Osteoblast (primary cell): ENCODE data around the gene SLC39A7. TPM values are rescaled to one million over a fixed set of nuclear protein-coding genes. Genes with fewer than 3 reads are reported as not detected.

ENCODE experiments used
- DNase-seq: peaks from one replicate; pipeline ENCODE4 v3.0.0; 2011; ENCODE audit warnings: low spot score, mixed read lengths; ENCODE audit not compliant: insufficient read length; ENCODE audit errors: missing footprints
- H2AFZ ChIP-seq: 2 replicates; pipeline ENCODE4 v1.6.0; 2011; ENCODE audit warnings: mild to moderate bottlenecking, low read length
- H3K27ac ChIP-seq: 2 replicates; pipeline ENCODE4 v1.5.1; 2011; ENCODE audit warnings: mild to moderate bottlenecking, low read depth, low read length, moderate library complexity
- H3K27me3 ChIP-seq: 2 replicates; pipeline ENCODE4 v1.6.0; 2012; ENCODE audit warnings: mild to moderate bottlenecking, control low read depth, inconsistent platforms, low read length, moderate library complexity; ENCODE audit not compliant: insufficient read depth
- H3K36me3 ChIP-seq: 2 replicates; pipeline ENCODE4 v1.5.1; 2011; ENCODE audit warnings: mild to moderate bottlenecking, low read length, control low read depth, moderate library complexity; ENCODE audit not compliant: insufficient read depth
- H3K4me1 ChIP-seq: 2 replicates; pipeline ENCODE4 v1.5.1; 2011; ENCODE audit warnings: mild to moderate bottlenecking, low read length, control low read depth, moderate library complexity; ENCODE audit not compliant: insufficient read depth
- H3K4me2 ChIP-seq: 2 replicates; pipeline ENCODE4 v1.6.0; 2011; ENCODE audit warnings: mild to moderate bottlenecking, low read length; ENCODE audit not compliant: insufficient read depth
- H3K4me3 ChIP-seq: fragments of 200-600 bp; sonication (generic); 3 replicates; pipeline ENCODE4 v1.5.1; 2012; ENCODE audit warnings: mild to moderate bottlenecking, low read length, inconsistent platforms; ENCODE audit not compliant: insufficient read depth
- H3K79me2 ChIP-seq: 2 replicates; pipeline ENCODE4 v1.6.0; 2012; ENCODE audit warnings: mild to moderate bottlenecking, low read length, control low read depth, inconsistent platforms; ENCODE audit not compliant: insufficient read depth
- H3K9me3 ChIP-seq: 2 replicates; pipeline ENCODE4 v1.5.1; 2011; ENCODE audit warnings: low read depth, low read length, control low read depth
- H4K20me1 ChIP-seq: 2 replicates; pipeline ENCODE4 v1.6.0; 2012; ENCODE audit warnings: mild to moderate bottlenecking, low read length, control low read depth; ENCODE audit not compliant: insufficient read depth
- CTCF ChIP-seq: IDR thresholded peaks from 2 replicates; pipeline ENCODE4 v1.5.1; 2011; ENCODE audit warnings: mild to moderate bottlenecking, low read depth, low read length, moderate library complexity; ENCODE audit errors: extremely low read depth
- total RNA-seq: library from RNA; depleted of rRNA; stranded (reverse); fragments of >200 nt; gene quantifications from 2 replicates; pipeline ENCODE4 v1.2.3, GENCODE V29; 2012

The SLC39A7 gene
- total RNA-seq, 1 donor, result 108 TPM

- TF ChIP-seq CTCF, result no peak
- no peak within 1 kb of the TSS for H2AFZ ChIP-seq
Measured at GRCh38 chr6:33192105-33192646, 8.5 kb upstream of the SLC39A7 start, which contains the start of gene COL11A2. Gene COL11A2, minus strand, starts transcription at chr6:33192467. Its CDS starts 227 bp downstream, at chr6:33192240.

GRCh38 chr6:33192671-33193602, 7.7 kb upstream of the SLC39A7 start:
- peaks cover 34% of the 10 kb centered on the region for H3K36me3 ChIP-seq
- peak; percentile 92 for DNase-seq
- peak overlapping the region; percentile 56 for H3K4me3 ChIP-seq
- H4K20me1 ChIP-seq, result peaks cover 34% of the 10 kb centered on the region
- H2AFZ ChIP-seq, result no peak overlapping the region
- H3K27me3 ChIP-seq, result peaks cover 32% of the 10 kb centered on the region
- H3K27ac ChIP-seq, result no peak overlapping the region
- H3K4me2 ChIP-seq, result peak overlapping the region; percentile 71
- peaks cover 5% of the 10 kb centered on the region for H3K4me1 ChIP-seq
- no peaks in the 10 kb centered on the region for H3K9me3 ChIP-seq
- H3K79me2 ChIP-seq, result peaks cover 9% of the 10 kb centered on the region
- no peak for TF ChIP-seq CTCF

More at GRCh38 chr6:33192105-33192646, 8.5 kb upstream of the SLC39A7 start, which contains the start of gene COL11A2:
- H3K36me3 ChIP-seq, result peaks cover 32% of the 10 kb centered on the region
- no peak for DNase-seq
- H3K4me3 ChIP-seq, result peak within 1 kb of the TSS; percentile 56
- H3K27ac ChIP-seq, result no peak within 1 kb of the TSS
- peak within 1 kb of the TSS; percentile 71 for H3K4me2 ChIP-seq
- H3K27me3 ChIP-seq, result peaks cover 32% of the 10 kb centered on the region
- H3K79me2 ChIP-seq, result peaks cover 4% of the 10 kb centered on the region
- peaks cover 28% of the 10 kb centered on the region for H4K20me1 ChIP-seq
- H3K4me1 ChIP-seq, result no peaks in the 10 kb centered on the region
- H3K9me3 ChIP-seq, result no peaks in the 10 kb centered on the region

- no peak overlapping the region for H3K4me2 ChIP-seq
- H3K27me3 ChIP-seq, result peaks cover 32% of the 10 kb centered on the region
- H4K20me1 ChIP-seq, result peaks cover 41% of the 10 kb centered on the region
- H3K4me3 ChIP-seq, result no peak overlapping the region
- no peak overlapping the region for H2AFZ ChIP-seq
- H3K4me1 ChIP-seq, result peaks cover 7% of the 10 kb centered on the region
- DNase-seq, result no peak
- TF ChIP-seq CTCF, result no peak
- H3K79me2 ChIP-seq, result peaks cover 15% of the 10 kb centered on the region
- H3K9me3 ChIP-seq, result no peaks in the 10 kb centered on the region
- H3K36me3 ChIP-seq, result peaks cover 34% of the 10 kb centered on the region
- H3K27ac ChIP-seq, result no peak overlapping the region
Measured at GRCh38 chr6:33193619-33194018, 7.0 kb upstream of the SLC39A7 start.
